GM19438 (cell line): ENCODE data around the gene CXCL11.
"Not testable (repeated sequence)": the region's sequence is repeated elsewhere in the genome, so short reads cannot be mapped to it uniquely, and the experiment has no call there.

Experiments
- ATAC-seq: cut with Tn5 transposase; IDR thresholded peaks from one replicate; pipeline ENCODE4 v1.9.1; 2021; ENCODE audit warnings: low read depth; ENCODE audit not compliant: unreplicated experiment

CXCL11 gene

DNA sequence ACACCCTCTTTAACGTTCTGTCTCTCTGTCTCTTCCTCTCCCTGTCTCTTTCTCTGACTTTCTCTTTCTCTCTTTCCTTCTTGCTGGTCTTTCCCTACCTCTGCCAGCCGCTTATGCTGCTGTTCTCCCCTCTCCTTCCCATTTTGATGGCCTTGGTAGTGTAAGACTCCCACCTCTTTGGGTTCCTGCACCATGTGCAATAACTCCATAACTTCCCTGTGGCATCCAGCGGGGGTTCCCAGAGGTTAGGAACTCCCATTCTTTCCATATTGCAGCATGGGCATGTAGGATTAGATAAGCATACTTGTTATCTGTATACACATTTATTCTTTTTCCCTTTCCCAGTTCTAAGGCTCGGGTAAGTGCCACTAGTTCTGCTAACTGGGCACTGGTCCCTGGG is 8.8 kb upstream of the CXCL11 start:
- ATAC-seq, result not testable (repeated sequence)

DNA sequence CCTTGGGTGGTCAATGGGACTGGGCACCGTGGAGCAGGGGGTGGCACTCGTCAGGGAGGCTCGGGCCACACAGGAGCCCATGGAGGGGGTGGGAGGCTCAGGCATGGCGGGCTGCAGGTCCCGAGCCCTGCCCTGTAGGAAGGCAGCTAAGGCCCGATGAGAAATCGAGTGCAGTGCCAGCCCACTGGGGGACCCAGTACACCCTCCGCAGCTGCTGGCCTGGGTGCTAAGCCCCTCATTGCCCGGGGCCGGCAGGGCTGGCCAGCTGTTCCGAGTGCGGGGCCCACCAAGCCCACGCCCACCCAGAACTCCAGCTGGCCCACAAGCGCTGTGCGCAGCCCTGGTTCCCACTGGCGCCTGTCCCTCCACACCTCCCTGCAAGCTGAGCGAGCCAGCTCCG is 7.4 kb upstream of the CXCL11 start:
- not testable (repeated sequence) for ATAC-seq

DNA sequence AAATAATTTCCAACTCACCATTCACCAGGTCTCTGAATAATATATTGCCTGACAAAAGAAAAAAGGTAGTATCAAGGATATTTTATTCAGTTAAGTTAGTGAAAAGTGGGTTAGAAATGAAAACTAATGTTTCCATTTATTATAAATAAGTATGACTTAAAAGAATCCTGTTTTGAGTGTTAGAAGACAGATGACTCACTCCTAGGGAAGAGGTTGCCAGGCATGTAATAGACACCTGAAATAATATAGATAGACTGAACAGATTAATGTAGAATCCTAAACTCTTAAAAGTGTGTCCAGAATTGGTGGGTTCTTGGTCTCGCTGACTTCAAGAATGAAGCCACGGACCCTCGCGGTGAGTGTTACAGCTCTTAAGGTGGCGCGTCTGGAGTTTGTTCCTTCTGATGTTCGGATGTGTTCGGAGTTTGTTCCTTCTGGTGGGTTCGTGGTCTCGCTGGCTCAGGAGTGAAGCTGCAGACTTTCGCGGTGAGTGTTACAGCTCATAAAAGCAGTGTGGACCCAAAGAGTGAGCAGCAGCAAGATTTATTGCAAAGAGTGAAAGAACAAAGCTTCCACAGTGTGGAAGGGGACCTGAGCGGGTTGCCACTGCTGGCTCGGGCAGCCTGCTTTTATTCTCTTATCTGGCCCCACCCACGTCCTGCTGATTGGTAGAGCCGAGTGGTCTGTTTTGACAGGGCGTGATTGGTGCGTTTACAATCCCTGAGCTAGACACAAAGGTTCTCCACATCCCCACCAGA is 6.5 kb upstream of the CXCL11 start:
- ATAC-seq, result not testable (repeated sequence)

DNA sequence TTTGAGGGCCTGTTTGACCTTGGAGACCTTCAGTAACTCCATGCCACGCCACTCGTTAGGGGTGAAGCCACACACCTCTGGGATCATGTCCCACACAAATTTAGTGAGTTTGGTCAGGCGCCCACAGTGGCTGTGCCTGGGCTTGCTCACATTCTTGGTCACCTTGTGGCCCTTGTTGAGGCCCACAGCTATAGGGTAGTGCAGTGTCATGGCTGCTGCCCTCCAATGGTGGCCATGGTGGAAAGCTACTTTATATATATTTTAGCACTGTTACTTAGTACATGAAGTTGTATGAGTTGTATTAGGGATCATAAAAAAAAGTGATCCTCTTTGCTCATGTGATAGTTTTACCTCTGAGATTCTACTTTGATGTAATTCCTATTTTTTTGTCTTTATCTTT is 985 bp upstream of the CXCL11 start:
- ATAC-seq, result no peak

DNA sequence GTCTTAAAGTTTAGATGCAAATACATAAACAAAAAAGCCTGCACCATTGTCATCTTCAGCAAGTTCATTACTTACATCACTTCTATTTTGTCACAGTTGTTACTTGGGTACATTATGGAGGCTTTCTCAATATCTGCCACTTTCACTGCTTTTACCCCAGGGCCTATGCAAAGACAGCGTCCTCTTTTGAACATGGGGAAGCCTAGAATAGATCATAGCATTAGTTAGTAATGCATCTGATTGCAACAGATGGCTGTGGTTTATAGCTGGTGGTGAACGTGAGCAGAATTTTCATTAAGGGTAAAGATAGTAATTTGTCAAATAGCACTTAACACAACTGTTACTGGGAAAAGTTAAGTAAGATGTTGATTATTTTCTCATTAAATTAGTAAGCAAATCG is 729 bp downstream of the CXCL11 start:
- no peak for ATAC-seq

DNA sequence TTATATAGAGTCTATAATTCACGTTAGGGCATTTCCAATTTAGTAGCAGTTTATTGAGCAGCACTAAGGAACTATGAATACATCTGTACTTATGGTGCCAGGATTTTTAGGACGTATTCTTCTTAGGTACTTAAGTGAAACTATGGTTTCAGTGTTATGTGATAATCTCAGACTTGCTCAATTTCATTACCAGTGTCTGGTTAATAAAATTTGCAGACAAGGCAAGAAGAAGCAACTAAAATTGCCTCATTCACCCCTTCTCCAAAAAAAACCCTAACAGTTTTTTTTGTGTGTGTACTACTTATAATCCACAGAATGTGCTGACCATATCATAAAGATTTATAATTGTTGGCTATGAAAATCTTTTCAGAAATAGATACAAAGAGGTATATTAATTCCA is 6.6 kb downstream of the CXCL11 start:
- ATAC-seq, result no peak

DNA sequence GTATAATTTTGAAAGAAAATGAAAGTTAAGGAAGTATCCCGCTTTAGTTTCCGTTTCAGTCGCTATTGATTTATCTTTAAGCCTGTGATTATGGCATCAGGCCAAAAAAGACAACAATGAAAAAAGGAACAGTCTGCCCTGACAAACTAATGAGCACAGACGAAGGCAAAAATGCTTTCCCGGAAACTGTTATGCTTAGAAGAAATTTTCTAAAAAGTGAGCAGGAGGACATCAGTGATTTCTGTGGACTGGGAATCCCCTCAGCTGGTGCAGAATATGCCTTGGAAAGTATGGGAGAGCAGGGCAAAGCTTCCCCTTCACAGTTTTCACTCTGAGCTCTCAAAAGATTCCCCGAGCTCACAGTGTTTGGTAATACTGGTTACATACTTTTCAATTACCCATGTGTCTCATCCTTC is 7.5 kb downstream of the CXCL11 start:
- ATAC-seq, result no peak

DNA sequence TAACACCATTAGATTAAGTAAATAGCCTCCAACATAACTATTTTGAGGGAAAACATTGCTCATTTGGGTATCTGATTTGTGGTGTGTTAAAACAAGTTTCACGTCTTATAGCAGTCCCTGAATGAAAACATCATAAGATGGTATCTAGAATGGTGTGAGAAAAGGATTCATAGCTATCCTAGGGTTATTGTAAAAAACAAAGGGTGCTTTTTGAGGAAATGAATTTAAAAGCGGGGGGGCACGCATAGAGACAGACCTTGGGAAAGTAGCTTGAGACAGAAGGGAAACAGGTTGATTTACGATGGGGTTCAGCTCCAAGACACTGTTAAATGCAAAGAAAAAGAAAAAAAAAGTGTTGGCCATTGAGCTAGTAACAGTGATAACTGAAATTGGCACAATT is 11.8 kb downstream of the CXCL11 start:
- no peak for ATAC-seq

DNA sequence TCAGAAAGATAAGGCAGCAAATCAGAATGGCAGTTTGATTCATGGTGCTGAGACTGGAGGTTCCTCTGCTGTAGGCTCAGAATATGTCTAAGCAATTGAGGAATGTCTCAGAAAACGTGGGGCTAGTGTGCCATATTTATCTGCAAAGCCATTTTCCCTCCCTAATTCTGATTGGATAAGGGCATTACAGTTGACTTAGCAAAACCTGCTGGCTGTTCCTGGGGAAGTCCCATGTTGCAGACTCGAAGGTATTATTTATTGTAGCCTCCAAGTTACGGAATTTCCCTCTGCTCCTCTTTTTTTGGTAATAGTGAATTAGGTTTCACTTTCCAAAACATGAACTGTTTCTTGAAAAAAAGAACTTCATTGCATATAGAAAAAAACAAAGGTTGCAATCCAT is 12.5 kb downstream of the CXCL11 start, which contains the start of gene CXCL10:
CXCL10 (minus strand) TSS at position 109 of the 400 bp plus-strand sequence; CDS start at position 43, 66 bp downstream.
- no peak for ATAC-seq

DNA sequence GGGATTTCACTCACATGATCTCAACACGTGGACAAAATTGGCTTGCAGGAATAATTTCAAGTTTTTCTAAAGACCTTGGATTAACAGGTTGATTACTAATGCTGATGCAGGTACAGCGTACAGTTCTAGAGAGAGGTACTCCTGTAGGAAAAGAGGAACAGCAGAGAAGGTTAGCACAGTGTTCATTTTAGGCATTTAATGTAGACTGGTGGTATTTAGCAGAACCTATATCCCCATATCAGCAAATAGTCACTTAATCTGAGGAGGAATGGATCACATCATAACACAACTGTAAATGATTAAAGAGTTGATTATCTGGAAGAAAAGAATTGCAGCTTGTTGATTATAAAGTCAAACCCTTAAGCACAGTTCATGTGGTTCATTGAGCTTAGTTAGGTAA is 13.2 kb downstream of the CXCL11 start:
- no peak for ATAC-seq

DNA sequence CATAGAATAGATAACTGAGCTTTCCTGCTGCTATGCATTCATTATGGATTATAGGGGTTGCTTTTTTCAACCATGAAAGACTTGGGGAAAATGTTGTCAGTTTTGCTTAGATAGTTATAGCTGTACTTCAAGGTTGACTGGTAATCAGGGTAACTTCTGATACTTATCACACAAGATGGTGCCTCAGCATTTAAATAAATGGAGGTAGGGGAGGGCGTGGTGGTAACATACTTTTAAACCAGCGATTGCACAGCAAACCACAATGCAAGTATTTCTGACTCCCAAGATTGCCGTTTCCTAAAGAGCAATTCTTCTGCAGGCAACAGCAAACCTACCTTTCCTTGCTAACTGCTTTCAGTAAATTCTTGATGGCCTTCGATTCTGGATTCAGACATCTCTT is 13.8 kb downstream of the CXCL11 start:
- ATAC-seq, result no peak

DNA sequence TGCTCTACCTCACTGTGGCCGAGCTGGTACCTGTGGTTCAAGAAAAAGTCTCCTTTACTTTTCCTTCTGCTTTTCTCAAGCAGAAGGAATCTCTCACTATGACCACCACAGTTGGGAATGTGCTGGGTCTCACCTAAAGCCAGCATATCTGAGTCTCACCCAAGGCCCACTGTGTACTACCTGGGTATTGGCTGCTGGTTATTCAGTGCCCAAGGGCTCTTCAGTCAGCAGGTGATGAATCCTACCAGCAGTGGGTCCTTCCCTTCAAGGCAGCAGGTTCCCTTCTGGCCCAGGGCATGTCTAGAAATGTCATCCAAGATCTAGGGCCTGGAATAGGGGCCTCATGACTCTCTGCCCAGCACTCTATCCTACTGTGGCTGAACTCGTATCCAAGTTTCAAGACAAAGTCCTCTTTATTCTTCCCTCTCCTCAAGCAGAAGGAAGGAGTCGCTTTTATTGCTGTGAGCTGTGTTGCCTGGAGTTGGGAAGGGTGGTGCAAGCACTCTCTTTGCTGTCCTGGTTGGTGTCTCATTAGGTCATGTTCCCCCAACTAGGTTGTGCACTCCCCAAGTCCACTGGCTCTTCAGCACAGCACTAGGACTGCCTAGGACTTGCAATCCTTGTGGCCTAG is 18.7 kb downstream of the CXCL11 start:
- ATAC-seq, result no peak

DNA sequence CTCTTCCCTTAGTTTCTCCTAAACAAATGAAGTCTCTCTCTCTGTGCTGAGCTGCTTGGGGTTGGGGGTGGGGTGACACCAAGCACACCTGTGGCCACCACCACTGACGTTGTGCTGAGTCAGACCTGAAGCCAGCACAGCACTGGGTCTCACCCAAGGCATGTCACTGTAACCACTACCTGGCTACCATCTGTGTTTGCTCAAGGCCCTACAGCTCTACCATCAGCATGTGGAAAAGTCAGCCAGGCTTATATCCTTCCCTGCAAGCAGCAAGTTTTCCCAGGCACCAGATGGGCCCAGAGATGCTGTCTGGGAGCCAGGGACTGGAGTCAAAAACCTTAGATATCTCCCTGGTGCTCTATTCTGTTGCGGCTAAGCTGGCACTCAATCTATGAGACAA is 19.5 kb downstream of the CXCL11 start:
- peak; percentile 81 for ATAC-seq

DNA sequence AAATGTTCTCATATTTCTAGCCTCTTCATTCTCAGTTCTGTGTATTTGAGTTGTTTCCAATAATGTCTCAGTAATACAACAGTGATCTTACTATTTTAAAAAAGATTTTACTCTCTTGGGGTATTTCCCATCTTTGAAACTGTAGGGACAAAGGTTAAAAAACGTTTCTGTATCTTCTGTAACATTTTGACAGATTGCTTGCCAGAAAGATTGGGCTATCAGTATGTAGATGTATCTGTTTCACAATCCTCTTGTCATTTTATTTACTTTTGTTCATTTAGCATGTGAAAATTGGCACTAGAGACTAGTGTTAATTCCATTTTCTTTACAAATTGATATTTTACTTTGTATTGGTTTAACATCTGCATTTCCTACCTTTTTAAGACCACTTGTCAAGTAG is 22.3 kb downstream of the CXCL11 start:
- ATAC-seq, result no peak

DNA sequence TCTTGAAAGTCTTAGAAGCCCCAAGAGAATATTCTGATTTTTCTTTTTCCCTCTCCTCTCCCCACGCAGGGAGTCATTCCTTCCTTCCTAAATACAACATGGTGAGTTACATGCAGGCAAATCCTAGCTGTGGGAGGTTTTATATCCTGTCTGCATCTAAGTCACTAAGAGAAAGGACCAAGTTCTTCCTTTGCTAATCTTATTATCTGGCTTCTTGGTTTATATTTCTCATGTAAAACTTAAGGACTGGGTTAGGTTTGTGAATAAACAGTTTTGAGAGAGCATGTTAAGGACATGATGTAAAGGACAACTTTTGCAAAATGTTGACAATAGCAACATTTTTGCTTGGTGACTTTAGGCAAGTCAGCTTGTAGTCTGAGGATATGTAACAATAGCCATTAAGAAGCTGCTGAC is 23.5 kb downstream of the CXCL11 start:
- no peak for ATAC-seq

DNA sequence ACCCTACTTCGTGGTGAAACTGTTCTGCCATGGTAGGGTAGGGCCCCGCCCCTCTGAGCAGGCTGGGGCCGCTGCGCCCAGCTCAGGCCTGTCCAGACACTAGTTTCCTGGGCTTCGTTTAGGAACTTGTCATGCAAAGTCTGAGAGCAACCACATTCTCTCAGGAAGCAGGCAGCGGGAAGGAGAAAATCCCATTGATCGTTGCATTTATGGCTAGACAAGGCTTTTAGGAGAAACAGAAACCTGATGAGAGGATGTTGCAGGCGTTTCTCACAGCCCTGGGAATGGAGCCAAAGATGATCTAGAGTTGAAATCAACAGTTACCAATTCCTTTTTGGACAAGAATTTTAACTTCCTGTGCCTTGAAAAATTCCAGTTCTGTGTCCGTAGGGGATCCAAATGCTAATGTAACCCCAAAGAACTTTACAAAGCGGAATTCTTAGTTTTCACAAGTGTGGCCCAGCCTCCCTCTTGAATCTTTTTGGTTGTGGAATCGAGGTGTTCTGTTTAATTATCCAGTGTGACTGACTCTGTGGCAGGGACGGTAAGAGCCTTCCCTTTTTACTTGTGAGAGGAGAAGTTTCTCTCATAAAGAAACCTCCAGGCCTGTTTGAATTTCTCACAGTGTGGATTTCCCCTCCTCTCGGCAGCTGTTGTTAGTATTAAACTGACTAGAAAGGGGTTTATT is 24.0 kb downstream of the CXCL11 start:
- ATAC-seq, result peak; percentile 64

DNA sequence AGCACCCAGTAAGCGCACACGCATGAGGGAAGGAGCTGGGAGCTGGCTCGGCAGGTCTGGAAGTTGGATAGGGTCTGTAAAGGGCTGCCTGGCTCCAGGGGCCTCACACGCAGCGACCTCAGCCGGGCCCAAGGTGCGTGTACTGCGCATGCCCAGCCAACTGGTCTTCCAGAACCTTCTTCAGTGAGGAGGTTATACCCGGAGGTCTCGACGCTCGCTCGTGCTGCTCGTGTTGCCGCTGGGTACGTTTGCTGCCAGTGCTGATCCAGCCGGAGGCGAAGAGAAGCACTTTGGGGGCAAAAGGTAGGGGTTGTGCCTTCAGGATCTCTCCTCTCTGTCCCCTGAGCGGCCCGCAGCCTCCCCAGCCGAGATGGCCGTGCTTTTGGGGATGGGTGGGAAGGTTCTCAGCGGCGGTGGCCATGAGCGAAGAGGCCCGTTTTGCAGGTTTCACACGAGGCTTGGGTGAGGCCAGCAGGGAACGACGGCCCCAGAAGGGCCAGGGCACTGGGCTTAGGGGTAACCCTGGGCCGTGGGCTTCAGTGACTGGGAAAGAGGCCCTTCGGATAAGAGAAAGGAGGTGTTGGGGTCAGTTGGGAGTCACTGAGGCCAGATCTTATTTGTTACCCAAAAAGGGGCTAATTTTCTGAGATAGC is 24.7 kb downstream of the CXCL11 start:
- no peak for ATAC-seq

DNA sequence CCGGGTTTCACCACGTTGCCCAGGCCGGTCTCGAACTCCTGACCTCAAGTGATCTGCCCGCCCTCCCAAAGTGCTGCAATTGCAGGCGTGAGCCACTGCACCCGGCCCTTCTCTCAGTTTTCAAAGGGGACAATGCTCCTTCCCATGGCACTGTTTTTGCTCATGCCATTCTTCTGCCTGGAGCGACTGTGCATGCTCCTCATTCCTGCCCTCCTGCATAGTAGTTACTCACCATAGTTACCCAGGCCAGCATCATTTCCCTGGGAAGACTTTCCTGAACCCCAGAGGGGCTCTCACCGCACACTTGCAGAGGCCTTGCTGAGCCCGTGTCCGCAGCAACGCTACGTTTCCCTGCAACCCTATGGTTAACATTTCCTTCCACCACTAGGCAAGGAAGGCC is 25.3 kb downstream of the CXCL11 start:
- no peak for ATAC-seq

DNA sequence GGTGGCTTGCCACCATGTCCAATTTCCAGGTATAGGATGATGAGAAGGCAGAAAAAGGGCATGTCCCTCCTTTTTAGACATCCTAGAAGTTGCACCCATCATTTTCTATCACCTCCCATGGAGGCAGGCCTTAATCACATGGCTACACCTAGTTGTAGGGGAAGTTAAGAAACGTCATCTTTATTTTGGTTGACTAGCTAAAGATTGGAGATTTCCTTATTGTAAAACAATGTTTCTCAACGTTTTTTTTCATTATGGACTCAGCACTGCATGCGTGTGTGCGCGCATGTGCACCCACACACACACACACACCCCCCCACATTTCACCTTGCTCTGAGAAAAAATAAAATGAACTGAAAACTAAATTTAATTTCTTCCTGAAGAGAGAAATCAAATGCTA is 26.6 kb downstream of the CXCL11 start:
- no peak for ATAC-seq

DNA sequence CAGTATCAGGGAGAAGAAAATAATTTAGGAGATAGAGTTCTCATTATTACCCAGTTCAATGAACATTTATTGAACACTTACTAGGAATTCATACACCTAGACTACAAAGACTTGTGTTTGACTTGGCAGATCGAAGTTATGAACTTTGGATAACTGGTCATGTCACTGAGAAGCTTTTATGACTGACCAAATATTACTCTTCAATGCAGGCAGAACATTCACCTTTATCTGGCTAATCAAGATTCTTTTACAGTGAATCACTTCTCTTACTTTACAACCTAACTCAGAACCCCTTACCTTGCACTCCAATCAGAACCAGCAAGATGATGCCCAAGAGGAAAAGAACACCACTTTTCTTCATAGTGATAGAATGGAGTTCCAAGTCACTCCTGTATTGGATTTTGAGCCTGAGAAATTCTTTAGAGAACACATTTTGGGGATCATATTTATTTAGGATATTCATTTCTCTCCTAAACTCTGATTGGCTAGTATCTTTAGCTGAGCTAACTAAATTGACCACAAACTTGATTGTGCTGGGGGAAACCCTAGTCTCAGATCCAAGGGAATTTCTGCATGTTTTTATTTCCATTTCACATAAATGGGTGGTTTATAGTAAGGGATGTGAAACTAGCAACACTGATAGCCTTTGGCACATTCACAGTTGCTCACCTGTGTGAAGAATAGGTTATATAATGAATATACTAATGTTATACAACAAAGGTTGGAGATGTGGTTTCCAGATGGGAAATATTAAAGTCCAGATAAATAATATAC is 28.6 kb downstream of the CXCL11 start, which contains the start of gene CXCL9:
CXCL9 (minus strand) TSS at position 421 of the 774 bp plus-strand sequence; CDS start at position 361, 60 bp downstream.
- no peak for ATAC-seq
